Measurements from ENCODE around the gene CRYGN. TPM values are rescaled to one million over a fixed set of nuclear protein-coding genes. Genes with fewer than 3 reads are reported as not detected.
A peak's percentile ranks its signal among the peaks of the same experiment; 100 is the strongest.

The CRYGN gene
- total and polyA plus RNA-seq, 2 of the 13 experiments (the other 11 are each of a cell fraction or from before 2014, with no cell fraction given) = 0.11 TPM; not detected in 1

DNA sequence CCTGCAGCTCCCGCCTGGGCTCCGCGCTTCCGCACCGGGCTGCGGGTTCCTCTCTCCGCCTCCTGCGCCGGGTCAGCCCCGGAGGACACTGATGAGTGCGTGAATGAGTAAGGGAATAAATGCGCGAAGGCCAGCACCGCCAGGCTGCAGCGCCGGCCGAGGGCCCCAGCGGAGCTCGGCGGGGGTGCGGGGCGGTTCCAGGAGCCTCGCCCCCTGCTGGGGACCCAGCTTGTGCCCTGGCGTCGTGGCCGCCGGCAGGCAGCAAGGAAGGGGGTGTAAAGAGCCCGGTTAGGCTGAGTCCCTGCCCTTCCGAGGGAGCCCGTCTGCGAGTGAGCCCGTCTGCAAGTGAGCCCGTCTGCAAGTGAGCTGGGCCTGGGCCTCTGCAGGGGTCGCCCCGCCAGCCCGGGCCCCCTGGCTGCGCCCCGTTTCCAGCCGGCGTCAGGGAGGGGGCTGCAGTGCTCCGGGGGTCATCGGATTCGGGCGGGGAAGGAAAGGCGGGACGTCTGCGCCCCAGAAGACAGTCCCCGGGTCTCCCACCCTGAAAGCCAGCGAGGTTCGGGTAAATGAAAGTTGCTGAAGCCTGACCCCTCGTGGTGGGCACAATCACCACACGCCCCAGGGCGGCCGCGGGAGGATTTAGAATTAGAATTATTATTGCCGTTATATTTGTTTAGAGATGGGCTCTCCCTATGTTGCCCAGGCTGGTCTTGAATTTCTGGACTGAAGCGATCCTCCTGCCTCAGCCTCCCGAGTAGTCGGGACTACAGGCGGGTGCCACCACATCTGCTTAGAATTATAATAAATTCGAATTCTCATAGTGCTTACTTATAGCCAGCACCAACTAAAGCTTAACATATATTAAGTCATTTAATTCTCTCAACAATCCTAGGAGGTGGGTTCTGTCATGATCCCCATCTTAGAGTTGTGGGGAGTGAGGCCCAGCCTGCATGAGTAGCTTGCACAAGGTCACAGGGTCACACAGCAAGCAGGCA is 8.6 kb upstream of the CRYGN start (continued):
- TF ChIP-seq, protein P1, sequence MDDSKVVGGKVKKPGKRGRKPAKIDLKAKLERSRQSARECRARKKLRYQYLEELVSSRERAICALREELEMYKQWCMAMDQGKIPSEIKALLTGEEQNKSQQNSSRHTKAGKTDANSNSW (CRISPR knock-in tag; IDR thresholded peaks at IDR 0.05; ENCODE audit: borderline replicate concordance) = no peak
- TF ChIP-seq, protein P2, sequence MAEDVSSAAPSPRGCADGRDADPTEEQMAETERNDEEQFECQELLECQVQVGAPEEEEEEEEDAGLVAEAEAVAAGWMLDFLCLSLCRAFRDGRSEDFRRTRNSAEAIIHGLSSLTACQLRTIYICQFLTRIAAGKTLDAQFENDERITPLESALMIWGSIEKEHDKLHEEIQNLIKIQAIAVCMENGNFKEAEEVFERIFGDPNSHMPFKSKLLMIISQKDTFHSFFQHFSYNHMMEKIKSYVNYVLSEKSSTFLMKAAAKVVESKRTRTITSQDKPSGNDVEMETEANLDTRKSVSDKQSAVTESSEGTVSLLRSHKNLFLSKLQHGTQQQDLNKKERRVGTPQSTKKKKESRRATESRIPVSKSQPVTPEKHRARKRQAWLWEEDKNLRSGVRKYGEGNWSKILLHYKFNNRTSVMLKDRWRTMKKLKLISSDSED (CRISPR knock-in tag; IDR thresholded peaks at IDR 0.05) = no peak
- TF ChIP-seq ZBTB20 (CRISPR knock-in tag; IDR thresholded peaks at IDR 0.05; ENCODE audit: borderline replicate concordance, low read depth) (no peak), ZNF556 (CRISPR knock-in tag; IDR thresholded peaks at IDR 0.05; ENCODE audit: borderline replicate concordance) (0 out of 2 replicates have a peak, but pooled peaks have one; percentile 8), ZBTB7B (CRISPR knock-in tag; IDR thresholded peaks at IDR 0.05) (0 out of 2 replicates have a peak, but pooled peaks have one; percentile 32), ZNF781 (CRISPR knock-in tag; IDR thresholded peaks at IDR 0.05; ENCODE audit: borderline replicate concordance, not compliant biosample characterization) (no peak), BRCA1 (CRISPR knock-in tag; IDR thresholded peaks at IDR 0.05) (no peak), TP53 (CRISPR knock-in tag; conservative IDR thresholded peaks at IDR 0.05) (no peak), TSC22D2 (CRISPR knock-in tag; IDR thresholded peaks at IDR 0.05; ENCODE audit: borderline replicate concordance) (no peak), KDM5A (IDR thresholded peaks at IDR 0.05; ENCODE audit: borderline replicate concordance, low read length) (no peak), SMARCE1 (IDR thresholded peaks at IDR 0.05; ENCODE audit: borderline replicate concordance) (no peak), ZNF12 (CRISPR knock-in tag; IDR thresholded peaks at IDR 0.05) (no peak)
- TF ChIP-seq, protein P3, sequence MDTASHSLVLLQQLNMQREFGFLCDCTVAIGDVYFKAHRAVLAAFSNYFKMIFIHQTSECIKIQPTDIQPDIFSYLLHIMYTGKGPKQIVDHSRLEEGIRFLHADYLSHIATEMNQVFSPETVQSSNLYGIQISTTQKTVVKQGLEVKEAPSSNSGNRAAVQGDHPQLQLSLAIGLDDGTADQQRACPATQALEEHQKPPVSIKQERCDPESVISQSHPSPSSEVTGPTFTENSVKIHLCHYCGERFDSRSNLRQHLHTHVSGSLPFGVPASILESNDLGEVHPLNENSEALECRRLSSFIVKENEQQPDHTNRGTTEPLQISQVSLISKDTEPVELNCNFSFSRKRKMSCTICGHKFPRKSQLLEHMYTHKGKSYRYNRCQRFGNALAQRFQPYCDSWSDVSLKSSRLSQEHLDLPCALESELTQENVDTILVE (CRISPR knock-in tag; IDR thresholded peaks at IDR 0.05) = no peak
- TF ChIP-seq, protein P4, sequence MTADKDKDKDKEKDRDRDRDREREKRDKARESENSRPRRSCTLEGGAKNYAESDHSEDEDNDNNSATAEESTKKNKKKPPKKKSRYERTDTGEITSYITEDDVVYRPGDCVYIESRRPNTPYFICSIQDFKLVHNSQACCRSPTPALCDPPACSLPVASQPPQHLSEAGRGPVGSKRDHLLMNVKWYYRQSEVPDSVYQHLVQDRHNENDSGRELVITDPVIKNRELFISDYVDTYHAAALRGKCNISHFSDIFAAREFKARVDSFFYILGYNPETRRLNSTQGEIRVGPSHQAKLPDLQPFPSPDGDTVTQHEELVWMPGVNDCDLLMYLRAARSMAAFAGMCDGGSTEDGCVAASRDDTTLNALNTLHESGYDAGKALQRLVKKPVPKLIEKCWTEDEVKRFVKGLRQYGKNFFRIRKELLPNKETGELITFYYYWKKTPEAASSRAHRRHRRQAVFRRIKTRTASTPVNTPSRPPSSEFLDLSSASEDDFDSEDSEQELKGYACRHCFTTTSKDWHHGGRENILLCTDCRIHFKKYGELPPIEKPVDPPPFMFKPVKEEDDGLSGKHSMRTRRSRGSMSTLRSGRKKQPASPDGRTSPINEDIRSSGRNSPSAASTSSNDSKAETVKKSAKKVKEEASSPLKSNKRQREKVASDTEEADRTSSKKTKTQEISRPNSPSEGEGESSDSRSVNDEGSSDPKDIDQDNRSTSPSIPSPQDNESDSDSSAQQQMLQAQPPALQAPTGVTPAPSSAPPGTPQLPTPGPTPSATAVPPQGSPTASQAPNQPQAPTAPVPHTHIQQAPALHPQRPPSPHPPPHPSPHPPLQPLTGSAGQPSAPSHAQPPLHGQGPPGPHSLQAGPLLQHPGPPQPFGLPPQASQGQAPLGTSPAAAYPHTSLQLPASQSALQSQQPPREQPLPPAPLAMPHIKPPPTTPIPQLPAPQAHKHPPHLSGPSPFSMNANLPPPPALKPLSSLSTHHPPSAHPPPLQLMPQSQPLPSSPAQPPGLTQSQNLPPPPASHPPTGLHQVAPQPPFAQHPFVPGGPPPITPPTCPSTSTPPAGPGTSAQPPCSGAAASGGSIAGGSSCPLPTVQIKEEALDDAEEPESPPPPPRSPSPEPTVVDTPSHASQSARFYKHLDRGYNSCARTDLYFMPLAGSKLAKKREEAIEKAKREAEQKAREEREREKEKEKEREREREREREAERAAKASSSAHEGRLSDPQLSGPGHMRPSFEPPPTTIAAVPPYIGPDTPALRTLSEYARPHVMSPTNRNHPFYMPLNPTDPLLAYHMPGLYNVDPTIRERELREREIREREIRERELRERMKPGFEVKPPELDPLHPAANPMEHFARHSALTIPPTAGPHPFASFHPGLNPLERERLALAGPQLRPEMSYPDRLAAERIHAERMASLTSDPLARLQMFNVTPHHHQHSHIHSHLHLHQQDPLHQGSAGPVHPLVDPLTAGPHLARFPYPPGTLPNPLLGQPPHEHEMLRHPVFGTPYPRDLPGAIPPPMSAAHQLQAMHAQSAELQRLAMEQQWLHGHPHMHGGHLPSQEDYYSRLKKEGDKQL (CRISPR knock-in tag; IDR thresholded peaks at IDR 0.05; ENCODE audit: low read depth) = no peak
- TF ChIP-seq, protein P5, sequence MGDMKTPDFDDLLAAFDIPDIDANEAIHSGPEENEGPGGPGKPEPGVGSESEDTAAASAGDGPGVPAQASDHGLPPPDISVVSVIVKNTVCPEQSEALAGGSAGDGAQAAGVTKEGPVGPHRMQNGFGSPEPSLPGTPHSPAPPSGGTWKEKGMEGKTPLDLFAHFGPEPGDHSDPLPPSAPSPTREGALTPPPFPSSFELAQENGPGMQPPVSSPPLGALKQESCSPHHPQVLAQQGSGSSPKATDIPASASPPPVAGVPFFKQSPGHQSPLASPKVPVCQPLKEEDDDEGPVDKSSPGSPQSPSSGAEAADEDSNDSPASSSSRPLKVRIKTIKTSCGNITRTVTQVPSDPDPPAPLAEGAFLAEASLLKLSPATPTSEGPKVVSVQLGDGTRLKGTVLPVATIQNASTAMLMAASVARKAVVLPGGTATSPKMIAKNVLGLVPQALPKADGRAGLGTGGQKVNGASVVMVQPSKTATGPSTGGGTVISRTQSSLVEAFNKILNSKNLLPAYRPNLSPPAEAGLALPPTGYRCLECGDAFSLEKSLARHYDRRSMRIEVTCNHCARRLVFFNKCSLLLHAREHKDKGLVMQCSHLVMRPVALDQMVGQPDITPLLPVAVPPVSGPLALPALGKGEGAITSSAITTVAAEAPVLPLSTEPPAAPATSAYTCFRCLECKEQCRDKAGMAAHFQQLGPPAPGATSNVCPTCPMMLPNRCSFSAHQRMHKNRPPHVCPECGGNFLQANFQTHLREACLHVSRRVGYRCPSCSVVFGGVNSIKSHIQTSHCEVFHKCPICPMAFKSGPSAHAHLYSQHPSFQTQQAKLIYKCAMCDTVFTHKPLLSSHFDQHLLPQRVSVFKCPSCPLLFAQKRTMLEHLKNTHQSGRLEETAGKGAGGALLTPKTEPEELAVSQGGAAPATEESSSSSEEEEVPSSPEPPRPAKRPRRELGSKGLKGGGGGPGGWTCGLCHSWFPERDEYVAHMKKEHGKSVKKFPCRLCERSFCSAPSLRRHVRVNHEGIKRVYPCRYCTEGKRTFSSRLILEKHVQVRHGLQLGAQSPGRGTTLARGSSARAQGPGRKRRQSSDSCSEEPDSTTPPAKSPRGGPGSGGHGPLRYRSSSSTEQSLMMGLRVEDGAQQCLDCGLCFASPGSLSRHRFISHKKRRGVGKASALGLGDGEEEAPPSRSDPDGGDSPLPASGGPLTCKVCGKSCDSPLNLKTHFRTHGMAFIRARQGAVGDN (CRISPR knock-in tag; IDR thresholded peaks at IDR 0.05) = peak; percentile 60
